Left kidney (tissue), 2 donors: Measurements from ENCODE around the gene ILDR1. TPM values are rescaled to one million over a fixed set of nuclear protein-coding genes. Genes with fewer than 3 reads are reported as not detected.

Experiments used
- DNase-seq: peaks from one replicate; pipeline ENCODE4 v3.0.0-alpha.2; 2013
- polyA plus RNA-seq: library from polyadenylated mRNA; unstranded; fragments of 120-200 nt; gene quantifications from one replicate; pipeline ENCODE4 v1.2.1, GENCODE V29; 2013; ENCODE audit not compliant: insufficient read length

Gene ILDR1
- polyA plus RNA-seq, 1 donor, result 7.4 TPM

DNA sequence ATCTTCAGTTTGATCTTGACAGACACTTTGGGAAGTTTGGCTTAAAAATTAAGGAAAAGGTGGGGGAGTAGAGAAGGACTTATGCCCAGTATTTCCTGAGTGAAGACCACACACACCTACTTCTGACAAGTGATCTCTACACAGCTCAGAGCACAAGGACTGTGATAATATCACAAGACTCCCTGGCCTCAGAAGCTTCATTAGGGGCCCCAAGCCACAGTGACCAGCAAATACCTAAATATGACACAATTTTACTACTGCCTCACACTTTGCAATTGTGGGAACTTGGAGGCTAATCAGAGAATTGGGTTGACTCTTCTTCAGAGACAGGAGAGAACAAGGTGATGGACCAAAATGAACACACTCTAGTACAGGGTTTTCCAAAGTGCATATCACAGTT lies 2.6 kb downstream of the ILDR1 start:
- no peak for DNase-seq

DNA sequence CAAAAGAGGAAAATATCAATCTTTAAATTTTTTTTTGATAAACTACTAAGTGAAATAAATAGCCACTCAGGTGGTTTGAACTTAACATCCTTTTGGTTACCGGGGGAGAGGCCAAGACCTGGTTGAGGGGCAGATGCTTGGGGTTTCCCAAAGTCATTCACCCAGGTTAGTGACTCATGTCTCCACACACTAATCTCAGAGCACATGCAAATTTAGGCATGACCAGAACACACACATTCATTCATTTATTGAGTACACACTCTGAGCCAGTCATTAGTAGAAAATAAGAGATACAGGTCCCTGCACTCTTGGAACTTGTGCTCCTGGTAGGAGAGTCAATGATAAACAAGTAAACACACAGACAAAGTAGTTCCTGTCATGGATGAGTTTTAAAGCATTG lies 7.3 kb downstream of the ILDR1 start:
- DNase-seq, result no peak

DNA sequence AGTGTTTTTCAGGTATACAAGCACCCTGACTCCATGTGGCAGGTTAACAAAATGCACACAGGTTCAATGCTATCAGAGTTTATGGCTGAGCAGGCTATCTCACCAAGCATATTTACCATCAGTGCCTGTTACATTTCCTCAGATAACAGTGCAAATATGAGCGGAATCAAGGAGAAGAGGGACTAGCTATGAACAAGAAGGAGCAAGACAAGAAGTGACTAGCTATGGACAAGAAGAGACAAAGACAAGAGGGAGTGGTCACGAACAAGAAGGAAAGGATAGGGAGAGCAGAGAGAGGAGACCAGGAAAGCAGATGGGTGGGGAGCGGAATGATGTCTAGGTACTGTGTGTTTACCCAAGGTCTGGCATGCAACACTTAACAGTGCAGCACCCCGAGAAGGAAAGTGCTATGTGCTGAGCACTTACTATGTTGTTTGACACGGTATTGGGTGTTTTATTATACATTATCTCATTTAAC lies 8.6 kb downstream of the ILDR1 start:
- no peak for DNase-seq

DNA sequence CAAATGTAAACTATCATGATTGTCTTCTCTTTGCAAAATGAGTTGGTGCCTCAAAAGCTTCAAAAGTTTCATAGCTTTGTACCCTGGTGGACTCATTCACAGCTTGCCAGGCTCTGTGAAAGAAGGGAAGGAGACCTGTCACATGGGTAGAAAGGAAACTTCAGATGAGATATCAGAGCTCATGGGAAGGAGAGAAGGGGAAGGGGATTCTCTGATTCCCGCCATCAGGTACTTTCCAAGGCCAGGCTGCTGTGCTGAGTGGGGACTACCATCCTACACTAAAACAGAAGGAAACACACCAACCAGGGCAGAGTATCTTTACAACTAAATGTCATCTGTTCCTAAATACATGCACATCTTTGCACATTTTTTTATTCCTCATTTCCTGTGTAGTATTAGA lies 9.2 kb downstream of the ILDR1 start:
- DNase-seq, result no peak

DNA sequence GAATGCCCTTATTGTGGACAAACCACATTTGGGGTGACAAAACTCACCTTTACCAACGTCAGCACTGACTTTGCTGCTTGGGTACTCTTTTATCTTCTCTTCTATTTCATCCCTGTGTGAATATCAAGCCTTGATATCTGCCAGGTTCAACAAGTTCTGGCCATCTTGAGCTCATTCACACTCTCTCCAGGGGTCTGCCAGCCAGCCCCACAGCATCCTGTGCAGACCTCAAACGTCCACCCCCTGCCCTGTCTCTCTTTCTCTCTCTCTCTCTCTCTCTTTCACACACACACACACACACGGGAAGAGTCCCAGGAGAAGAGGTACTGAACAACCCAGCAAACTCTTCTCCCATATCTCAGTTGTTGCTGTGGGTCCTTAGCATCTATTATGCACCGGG lies 10.7 kb downstream of the ILDR1 start:
- DNase-seq, result no peak

DNA sequence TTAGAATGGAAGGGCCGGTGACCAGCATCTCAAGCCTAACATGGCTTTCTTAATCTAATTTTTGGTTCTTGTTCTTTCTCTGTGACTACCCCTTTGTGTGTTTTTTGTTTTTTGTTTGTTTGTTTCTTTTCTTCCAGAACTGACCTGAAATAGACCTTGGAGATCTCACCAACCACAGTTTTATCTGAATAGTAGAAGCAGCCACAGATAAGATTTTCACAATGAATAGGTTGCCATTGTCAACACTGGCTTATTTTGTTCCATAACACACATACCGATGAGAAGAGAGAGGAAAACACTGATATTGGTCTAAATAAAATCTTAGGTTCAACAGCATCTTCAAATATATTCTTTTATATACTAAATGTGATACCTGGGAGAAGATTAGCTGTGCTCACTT lies 11.5 kb downstream of the ILDR1 start:
- no peak for DNase-seq

DNA sequence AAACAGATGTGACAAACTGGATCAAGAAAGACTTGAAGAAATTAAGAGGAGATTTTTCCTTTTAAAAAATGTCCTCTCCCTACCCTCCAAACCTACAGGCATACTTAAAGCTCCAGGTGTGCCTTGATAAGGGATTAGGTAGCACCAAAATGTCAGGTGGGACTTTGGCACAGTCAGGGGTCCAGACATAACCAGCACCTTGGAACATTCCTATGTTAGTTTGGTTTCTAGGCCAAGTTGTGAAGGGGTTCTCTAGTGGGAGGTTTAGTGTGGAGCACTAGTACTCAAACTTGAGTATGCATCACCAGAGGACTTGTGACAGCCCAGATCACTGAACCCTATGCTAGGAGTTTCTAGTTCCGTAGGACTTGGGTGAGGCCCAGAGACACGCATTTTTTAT lies 13.9 kb downstream of the ILDR1 start:
- no peak for DNase-seq

DNA sequence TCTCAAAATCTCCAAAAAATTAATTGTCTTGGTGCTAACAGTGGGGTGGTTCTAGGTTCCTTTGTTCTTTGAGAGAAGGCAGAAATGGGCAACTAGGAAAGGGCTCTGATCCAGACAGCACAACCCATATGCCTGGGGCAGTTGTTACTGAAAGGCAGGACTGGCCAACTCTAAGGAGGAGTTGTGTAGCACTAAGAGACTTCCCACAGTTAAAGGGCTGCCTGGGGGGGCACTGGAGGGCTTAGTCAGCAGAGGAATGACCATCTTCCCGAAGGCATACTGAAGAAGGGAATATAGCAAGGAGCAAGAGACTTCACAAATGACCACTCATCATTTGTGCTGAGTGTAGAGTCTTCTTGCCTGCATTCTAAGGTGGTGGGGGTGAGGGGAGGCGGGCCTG lies 15.8 kb downstream of the ILDR1 start:
- DNase-seq, result no peak

DNA sequence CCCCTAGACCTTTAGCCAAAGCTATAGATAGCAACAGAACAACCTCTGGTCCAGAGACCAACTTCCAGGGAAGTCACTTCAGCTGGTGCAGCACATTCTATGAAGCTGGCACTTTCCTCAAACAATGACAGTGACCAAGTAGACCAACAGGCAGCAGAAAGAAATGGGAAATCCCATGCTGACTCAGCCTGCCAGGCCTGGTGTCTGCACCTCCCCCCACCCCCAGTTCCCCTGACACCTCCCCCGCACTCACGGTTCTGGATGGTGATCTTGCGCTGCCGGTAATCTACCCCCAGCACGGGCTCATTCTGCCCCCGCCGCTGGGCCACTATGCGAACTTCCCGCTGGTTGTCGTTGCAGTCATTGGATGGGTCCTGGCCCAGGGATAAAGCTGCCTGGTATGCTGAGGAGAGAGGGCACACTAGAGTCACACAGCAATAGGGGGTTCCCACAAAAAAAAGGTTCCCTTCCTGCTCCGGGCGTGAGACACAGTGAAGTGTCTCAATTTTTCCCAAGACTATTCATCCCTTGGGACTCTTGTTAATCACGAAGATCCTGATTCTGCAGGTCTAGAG lies 17.0 kb downstream of the ILDR1 start:
- no peak for DNase-seq

DNA sequence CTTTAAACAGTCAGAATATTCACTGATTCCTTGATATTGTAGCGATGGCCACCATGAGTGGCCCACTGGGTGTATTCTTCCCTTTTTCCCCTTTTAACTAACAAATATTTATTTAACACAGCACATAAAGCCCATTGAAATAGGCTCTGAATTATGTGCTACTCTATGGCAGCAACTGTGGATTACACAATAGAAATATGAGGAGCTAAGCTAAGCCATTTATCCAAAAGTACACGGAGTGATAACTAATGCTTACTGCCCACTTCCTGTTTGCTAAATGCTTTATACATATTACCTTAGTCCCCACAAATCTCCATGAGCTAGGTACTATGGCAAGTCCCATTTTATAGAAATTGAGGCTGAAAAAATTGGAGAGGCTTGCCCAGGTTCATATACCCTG lies 17.9 kb downstream of the ILDR1 start:
- DNase-seq, result no peak

DNA sequence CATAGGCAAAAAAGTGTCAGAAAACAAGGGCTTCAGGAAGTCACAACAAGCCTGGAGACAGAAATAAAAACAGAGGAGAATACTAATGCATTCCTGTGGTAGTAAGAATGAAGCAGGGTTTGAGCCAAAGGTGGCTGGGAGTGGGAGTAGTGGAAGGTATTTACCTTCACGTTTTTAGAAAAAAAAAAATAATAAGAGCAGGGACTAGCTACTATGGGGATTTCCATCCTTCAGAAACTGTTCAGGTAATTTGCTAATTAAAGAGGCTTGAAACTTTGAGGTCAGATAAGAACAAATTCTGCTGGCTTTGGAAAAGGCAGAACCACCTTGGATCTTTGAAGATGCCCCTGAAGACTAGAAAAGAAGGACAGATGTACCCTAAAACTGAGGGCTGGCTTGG lies 18.4 kb downstream of the ILDR1 start:
- DNase-seq, result no peak

DNA sequence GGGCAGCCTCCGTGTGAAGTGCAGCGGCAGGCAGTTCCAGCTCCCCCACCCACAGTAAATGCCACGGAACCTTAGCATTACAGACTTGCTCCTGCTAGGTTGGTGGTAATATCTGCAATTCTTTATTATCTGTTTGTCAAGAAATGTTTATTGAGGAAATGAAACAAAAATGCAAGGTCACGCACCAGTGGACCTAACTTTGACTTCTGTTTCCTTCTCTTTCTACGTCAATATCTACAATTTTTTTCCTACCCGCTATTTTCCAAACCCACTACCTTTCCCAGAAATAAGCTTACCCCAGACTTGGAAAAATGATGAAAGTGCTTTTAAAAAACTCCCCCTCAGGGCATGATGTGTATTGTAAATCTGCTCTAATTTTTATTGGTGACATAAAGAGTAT lies 18.9 kb downstream of the ILDR1 start:
- no peak for DNase-seq

DNA sequence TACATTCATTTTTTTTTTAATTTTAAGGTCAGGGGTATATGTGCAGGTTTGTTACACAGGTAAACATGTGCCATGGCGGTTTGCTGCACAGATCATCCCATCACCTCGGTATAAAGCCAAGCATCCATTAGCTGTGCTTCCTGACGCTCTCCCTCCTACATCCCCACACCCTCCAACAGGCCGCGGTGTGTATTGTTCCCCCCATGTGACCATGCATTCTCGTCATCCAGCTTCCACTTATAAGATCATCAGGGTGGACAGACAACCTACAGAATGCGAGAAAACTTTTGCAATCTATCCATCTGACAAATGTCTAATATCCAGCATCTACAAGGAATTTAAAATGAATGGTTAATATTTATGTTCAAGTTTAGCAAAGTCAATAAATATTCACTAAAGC lies 19.4 kb downstream of the ILDR1 start:
- no peak for DNase-seq

DNA sequence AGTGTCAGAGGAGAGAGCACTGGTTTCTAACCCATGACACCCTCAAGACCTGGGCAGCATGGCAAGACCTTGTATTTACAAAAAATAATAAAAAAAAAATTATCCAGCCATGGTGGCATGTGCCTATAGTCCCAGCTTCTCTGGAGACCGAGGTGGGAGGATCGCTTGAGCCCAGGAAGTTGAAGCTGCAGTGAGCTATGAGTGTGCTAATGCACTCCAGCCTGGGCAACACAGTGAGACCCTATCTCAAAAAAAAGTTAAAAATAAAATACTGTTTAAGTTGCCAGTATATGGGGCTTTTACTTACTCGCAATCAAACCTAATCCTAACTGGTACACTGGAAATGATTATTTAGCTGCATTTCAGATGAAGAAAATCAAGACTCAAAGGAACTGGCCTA lies 20.2 kb downstream of the ILDR1 start:
- DNase-seq, result no peak

DNA sequence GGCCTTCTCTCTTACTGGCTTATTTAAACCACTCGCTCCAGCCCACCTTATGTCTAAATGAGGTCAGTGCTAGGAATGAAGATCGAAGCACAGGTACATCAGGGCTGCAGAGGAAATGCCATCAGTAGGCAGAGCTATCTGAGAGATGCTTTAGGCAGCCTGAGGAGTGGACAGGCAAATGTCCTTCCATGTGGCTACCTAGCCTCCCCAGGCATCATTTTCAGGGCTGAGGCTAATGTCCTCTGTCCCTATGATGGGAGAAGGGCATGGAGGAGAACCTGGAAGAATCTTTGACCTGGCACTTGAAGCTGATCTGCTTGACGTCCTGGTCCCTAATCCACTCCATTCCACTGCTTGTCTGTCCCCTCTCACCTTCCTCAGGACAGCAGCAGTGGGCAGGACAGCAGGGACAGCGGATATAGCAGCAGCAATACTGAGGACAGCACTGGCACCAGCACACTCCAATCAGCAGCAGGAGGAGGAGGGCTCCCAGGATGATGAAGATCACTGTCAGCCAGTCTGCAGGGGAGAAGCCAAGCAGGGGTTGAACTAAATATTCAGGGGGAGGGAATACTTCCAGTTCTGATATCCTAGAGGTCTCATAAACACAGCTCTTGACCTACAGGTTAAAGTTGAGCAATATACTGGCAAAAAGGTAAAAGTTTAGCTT lies 21.0 kb downstream of the ILDR1 start:
- DNase-seq, result no peak

DNA sequence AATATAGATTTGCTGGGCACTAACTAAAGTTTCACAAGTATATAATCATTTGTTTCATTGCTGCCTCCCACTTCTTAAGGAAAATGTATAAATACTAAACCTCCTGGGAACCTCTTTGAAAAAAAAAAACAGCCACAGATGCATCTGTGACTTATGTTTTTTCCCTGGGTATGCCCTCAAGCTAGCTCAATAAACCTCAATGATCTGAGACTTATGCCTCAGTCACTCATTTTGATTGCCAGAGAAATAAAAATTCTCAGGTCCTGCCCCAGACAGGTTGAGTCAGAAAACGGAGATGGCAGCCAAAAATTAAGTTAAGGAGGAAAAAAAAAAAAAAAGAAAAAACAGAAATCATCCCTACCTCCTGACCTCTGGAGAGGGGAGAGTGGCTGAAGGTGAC lies 22.1 kb downstream of the ILDR1 start:
- DNase-seq, result no peak

DNA sequence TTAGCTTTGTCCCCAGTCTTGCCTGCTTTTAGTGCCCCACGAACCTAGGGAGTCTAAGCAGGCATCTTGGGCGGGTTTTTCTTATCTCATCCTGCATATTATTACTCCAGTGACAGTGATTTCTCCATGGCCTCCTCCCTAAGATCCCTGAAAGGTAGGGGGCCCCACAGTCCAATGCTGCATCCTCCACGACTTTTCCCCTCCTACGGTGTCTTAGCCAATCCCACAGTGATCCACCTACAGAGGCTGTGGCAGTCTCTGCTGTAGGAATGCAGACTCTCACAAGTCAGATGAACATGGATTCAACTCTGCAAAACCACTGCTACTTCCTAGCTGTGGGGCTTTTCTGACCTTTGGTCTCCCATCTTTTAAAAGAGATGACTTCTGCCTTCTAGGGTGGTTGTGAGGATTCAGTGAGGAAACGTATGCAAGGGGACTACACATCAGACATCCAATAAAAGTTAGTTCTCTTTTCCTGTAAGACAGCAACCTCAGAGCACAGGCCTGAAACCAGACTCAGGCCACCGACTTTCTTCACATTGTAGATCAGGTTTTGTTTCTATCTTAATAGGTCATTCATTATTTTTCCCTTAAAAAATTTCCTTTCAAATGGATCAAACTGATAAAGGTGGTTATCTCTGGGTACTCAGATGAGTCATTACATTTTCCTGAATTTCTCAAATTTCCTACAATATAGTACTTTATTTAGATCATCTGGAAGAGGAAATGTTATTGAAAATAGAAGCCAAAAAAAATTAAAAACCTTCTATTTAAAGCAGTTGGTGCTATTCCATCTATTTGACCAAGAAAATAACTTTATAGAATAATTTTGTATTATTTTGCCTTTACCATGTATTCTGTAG lies 23.2 kb downstream of the ILDR1 start:
- no peak for DNase-seq

DNA sequence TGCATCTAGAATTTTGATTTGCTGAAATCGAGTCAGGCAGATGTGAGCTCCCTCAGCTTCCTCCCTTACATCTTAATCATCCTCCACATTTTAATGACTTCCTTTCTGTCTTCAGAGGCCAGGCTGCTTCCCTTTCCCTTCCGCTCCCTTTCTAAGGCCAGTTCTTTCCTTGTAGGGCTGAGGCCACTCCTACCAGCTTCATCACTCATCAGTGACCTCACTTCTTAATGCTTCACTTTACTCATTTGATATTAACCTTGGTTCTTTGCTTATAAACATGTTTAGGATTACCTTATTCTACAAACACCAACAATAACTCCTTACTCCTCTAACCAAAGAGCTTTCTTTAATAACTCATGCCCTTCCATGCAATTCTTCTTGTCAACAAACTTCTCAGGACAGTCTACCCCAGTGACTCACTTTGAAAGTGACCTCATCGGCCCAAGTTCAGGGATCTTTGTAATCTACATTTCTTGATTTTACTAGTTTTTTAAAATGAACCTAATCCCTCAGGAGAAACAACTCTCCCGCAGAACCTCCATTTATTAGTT lies 23.9 kb downstream of the ILDR1 start:
- no peak for DNase-seq

DNA sequence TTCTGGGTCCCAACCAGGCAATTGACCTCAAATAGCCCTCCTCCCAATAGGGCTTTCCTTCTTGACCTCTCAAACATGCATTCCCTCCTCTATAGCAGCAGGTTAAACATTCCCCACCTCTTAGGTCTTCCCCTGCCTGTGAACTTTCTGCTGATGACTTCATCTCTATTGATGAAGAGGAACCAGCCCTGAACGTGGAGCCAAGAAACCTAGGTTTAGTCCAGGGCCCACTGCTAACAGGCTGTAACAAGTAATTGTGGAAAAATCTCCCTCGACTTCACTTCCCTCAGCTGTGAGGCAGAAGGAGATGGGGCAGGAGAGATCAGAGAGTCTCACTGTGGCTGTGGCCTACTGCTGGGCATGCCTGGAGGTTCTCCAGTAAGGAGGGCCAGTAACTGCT lies 24.7 kb downstream of the ILDR1 start:
- no peak for DNase-seq

DNA sequence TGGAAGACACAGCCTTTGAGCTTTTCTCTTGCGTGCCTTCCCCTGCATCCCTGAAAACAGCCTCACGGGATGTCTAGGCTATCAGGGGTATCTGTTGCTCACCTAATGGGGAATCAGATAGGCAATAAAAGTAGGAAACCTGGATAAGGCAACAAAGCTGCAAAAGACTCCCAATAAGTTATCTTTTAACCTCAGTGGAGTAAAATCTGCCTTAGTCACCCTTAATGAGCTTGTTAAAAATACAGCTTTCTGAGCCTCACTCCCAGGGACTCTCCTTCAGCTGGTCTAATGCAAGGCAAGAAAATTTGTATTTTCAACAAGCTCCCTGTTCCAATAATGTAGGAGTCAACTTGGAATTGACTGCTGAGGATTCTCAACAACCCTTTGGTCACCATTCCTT lies 25.6 kb downstream of the ILDR1 start:
- DNase-seq, result no peak

DNA sequence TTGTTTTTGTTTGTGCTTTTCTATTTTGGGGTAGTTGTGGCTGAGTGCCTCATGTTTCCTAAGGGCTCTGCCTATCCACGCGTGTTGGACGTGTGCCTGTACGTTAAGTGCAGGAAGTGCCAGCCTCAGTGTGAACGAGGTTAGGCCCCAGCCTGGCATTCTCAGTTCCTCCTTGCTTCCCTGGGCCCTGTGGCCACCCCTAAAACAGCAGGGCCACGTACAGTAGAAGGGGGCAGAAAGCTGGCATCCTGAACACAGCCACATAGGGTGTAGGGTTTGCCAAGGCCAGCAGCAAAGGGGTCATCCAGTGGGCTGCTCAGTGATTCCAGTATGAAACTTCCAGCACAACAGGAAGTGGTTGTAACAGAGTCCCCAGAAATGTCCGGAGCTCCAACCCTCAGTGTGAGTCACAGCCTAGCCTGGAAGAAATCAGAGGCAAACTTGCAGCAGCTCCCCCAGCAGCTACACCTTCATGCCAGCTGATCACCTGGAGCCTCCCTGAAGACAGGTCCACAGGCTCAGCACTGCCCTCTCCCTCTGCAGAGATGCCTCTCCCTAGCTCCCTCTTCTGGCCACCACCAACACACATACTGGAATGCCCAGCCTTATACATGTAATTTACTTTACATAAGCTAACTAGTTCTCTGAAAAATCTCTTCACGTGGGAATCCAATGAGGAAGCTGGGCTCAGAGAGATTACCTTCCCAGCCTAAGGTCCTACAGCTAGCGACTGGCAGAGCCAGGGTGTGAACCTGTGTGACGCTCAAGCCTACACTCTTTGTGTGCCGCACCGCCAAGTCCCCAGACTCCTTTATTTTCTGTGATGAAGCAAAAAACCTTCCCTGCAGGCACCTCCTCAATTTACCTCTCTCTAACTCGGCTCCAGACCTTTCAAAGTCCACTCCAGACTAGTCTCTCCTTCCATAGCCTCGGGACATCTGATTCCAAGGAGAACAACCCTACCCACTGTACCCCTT lies 26.6 kb downstream of the ILDR1 start:
- DNase-seq, result no peak

DNA sequence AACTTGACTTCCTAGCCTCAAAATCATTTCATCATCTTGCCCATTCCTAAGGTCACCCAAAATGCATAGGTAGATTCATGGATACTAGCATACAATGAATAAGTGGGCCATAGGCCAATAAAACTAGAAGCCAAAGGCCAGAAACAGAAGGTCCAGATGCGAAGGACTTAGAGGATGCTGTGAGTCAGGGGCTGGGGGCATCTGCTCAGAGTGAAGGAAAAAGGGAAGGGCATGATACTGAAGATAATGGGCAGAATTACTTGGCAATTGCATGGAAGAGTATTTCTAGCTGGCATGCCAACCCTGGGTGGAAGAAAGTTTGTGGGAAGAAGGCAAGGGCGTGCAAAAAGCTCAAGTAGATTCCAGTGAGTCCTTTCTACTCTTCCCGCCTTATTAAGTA lies 27.5 kb downstream of the ILDR1 start:
- DNase-seq, result no peak
